Upper lobe of right lung (tissue), 1 donor: ENCODE results near the gene SLC9A9. TPM values are rescaled to one million over a fixed set of nuclear protein-coding genes. Genes with fewer than 3 reads are reported as not detected.

Experiments used
- ATAC-seq: fragments of 200-7000 bp; cut with Tn5 transposase; one replicate; pipeline ENCODE4 v1.9.1; 2020; ENCODE audit warnings: mild to moderate bottlenecking, moderate library complexity
- DNase-seq: peaks from one replicate; pipeline ENCODE4 v3.0.0-alpha.2; 2020
- H3K27ac ChIP-seq: fragments of 200-600 bp; one replicate; pipeline ENCODE4 v1.8.0; 2022
- H3K27me3 ChIP-seq: fragments of 200-600 bp; one replicate; pipeline ENCODE4 v1.8.0; 2022; ENCODE audit warnings: mild to moderate bottlenecking
- H3K36me3 ChIP-seq: fragments of 200-600 bp; one replicate; pipeline ENCODE4 v1.8.0; 2022
- H3K4me1 ChIP-seq: fragments of 200-600 bp; one replicate; pipeline ENCODE4 v1.8.0; 2022
- H3K4me3 ChIP-seq: fragments of 200-600 bp; one replicate; pipeline ENCODE4 v1.8.0; 2022; ENCODE audit warnings: mild to moderate bottlenecking
- H3K9me3 ChIP-seq: fragments of 200-600 bp; one replicate; pipeline ENCODE4 v1.8.0; 2022
- intact Hi-C: fragments of 100-400 bp; cut with DNase I; formaldehyde crosslinking; loops from one replicate; pipeline ENCODE4 v1.11.0; 2022
- total RNA-seq: library from RNA; stranded (reverse); fragmentation: NEBNext Ultra II Directional; extraction: Animal tissue kit (Norgen Biotek cat#: 25700); gene quantifications from one replicate; pipeline ENCODE4 v1.2.1, GENCODE V29; 2021
- TF ChIP-seq, protein P1 (sequence below): fragments of 200-600 bp; IDR thresholded peaks from one replicate; pipeline ENCODE4 v1.8.0; 2022; ENCODE audit warnings: antibody characterized with exemption
- donor health status: DM: no; HTN: yes; CAD: no; lungs with severe emphysema.

SLC9A9 gene
- total RNA-seq, 1 donor from 2014 or later = 13.3 TPM

DNA sequence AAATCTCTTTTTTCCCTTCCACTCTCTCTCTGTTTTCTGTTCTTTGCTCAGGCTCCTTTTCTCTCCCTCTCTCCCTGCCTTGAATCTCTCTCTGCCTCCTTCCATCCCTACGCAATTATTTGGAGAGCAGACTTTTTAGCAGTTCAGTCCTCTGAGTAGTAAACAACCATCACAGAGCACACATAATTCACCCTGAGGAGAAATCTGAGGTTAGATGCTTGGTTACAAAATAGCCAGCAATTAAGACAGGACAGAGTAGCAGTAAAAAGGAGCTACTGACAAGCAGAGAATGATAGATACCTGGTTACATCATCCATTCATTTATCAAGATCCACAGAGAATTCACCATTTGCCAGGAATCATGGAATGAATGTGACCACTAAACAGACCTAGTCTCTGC, 25.5 kb downstream of the SLC9A9 start:
- H3K4me3 ChIP-seq = no peak overlapping the region

DNA sequence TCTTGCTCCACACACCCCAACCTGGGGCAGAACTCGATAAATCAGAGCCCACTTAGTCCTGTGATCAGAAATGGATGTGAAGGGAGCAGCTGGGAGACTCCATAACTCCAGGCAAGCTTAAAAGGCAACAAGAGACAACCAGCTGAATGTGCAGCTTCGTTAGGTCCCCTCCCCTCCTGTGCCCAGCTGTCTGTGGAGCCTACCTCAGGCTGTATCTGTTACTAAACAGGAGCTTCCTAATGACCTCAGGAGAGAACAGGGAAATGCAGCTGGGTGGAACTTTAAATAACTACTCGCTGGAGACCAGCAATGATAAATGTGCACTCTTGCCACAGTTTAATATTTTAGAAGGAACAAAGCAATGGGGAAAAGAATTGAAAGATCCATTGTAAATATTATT, 25.9 kb downstream of the SLC9A9 start:
- no peak overlapping the region for H3K4me3 ChIP-seq
- H3K27me3 ChIP-seq = no peaks in the 10 kb centered on the region
- peaks cover 19% of the 10 kb centered on the region for H3K4me1 ChIP-seq
- H3K9me3 ChIP-seq = no peaks in the 10 kb centered on the region
- no peak overlapping the region for H3K27ac ChIP-seq
- no peaks in the 10 kb centered on the region for H3K36me3 ChIP-seq
- intact Hi-C loops = no loop called here
- no peak for DNase-seq
- ATAC-seq = peak; percentile 44
- TF ChIP-seq, protein P1, sequence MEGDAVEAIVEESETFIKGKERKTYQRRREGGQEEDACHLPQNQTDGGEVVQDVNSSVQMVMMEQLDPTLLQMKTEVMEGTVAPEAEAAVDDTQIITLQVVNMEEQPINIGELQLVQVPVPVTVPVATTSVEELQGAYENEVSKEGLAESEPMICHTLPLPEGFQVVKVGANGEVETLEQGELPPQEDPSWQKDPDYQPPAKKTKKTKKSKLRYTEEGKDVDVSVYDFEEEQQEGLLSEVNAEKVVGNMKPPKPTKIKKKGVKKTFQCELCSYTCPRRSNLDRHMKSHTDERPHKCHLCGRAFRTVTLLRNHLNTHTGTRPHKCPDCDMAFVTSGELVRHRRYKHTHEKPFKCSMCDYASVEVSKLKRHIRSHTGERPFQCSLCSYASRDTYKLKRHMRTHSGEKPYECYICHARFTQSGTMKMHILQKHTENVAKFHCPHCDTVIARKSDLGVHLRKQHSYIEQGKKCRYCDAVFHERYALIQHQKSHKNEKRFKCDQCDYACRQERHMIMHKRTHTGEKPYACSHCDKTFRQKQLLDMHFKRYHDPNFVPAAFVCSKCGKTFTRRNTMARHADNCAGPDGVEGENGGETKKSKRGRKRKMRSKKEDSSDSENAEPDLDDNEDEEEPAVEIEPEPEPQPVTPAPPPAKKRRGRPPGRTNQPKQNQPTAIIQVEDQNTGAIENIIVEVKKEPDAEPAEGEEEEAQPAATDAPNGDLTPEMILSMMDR = no peak

More for the DNA sequence above, 25.5 kb downstream of the SLC9A9 start:
- peaks cover 19% of the 10 kb centered on the region for H3K4me1 ChIP-seq
- H3K36me3 ChIP-seq = no peaks in the 10 kb centered on the region
- H3K9me3 ChIP-seq = no peaks in the 10 kb centered on the region
- intact Hi-C loops = no loop called here
- ATAC-seq = no peak
- no peak overlapping the region for H3K27ac ChIP-seq
- DNase-seq = no peak
- no peaks in the 10 kb centered on the region for H3K27me3 ChIP-seq
- TF ChIP-seq, protein P1 = no peak

DNA sequence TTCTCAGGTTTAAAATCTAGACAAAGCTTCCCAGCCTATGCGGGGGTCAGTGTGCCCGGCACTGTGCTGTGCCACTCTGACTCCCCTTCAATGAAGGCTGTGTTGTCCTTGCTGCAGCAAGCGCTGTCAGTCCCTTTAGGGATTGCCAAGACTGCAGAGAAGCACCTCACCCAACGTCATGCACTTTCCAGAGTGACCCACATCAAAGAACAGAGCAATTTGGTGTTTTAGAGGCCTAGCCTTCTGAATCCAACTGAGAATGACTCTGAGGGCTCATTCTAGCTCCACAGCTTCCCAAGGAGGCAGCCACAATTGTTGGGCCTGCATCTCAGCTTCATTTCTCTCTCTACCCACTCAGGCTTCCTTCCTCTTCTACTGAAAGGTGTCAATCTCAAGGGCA, 26.4 kb downstream of the SLC9A9 start:
- no peak for ATAC-seq
- H3K9me3 ChIP-seq = no peaks in the 10 kb centered on the region
- H3K27me3 ChIP-seq = no peaks in the 10 kb centered on the region
- H3K4me3 ChIP-seq = no peak overlapping the region
- intact Hi-C loops = no loop called here
- no peak overlapping the region for H3K27ac ChIP-seq
- peaks cover 19% of the 10 kb centered on the region for H3K4me1 ChIP-seq
- no peak for DNase-seq
- no peaks in the 10 kb centered on the region for H3K36me3 ChIP-seq
- TF ChIP-seq, protein P1 = no peak

DNA sequence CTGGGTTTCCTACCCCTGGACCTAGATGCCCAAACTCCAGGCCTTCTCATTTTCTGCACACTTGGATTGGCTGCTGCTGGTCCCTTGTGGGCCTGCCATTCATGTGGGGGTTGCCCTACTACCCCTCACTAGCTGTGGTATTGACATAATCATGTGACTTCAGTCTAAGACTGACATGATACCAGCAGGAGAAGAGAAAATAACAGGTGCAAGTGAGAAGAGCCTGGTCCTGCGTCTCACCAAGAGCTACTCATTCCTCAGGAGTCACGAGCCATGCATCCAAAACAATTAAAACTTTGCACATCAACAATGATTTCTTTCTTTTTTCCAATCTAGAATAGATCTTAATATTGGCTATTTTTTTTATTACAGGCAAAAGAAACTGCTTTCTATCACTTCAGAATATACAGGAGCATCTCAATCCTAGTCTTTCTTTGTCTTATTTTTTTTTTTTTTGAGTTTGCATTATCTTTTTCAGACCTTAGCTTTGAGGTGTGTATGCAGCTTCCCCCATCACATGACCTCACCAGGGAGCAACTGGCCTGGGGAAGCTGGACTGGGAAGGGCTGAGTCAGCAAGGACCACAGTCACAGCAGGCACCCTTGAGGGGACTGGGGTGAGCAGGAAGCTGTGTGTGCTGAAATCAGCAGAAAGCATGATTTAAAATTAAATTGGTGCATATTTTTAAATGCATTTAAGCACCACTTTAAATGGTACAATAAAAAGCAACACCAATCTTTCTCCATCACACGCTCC, 27.6 kb downstream of the SLC9A9 start:
- H3K27me3 ChIP-seq = no peaks in the 10 kb centered on the region
- H3K9me3 ChIP-seq = no peaks in the 10 kb centered on the region
- H3K36me3 ChIP-seq = no peaks in the 10 kb centered on the region
- ATAC-seq (no peak), DNase-seq (no peak)
- TF ChIP-seq, protein P1 = no peak
- H3K4me1 ChIP-seq = peaks cover 19% of the 10 kb centered on the region
- intact Hi-C loops = no loop called here
- no peak overlapping the region for H3K4me3 ChIP-seq
- H3K27ac ChIP-seq = no peak overlapping the region

DNA sequence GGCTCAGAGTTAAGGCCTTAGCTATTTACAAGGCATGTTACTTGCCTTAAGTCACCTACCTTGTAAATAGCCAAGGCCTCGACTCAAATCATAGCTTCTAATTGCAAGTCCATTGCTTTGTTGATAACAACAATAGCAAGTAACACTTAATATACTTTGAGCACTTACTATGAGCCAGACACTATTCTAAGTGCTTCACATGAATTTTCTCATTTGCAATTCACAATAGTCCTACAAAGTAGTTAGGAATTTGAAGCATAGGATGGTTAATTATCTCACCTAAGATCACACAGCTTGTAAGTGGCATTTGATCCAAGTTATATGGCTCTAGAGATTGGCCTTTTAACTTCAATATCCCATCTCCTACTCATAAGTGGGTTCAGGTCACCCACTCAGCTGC, 28.4 kb downstream of the SLC9A9 start:
- H3K36me3 ChIP-seq = no peaks in the 10 kb centered on the region
- H3K4me3 ChIP-seq = no peak overlapping the region
- intact Hi-C loops = no loop called here
- peaks cover 18% of the 10 kb centered on the region for H3K4me1 ChIP-seq
- no peak overlapping the region for H3K27ac ChIP-seq
- ATAC-seq (no peak), DNase-seq (no peak)
- no peaks in the 10 kb centered on the region for H3K27me3 ChIP-seq
- TF ChIP-seq, protein P1 = no peak
- no peaks in the 10 kb centered on the region for H3K9me3 ChIP-seq
